PC-9 (cell line): Measurements from ENCODE around the gene NIPAL3. TPM values are rescaled to one million over a fixed set of nuclear protein-coding genes. Genes with fewer than 3 reads are reported as not detected.

Experiments used
- BruUV-seq: library from RNA; stranded (reverse); fragments of 400-500 nt; replicated peaks from 2 replicates; lab custom pipeline; 2021; lab: Mats Ljungman, UMichigan
- CTCF ChIA-PET: fragments of 300-600 bp; sonication (Branson Sonifier 250); formaldehyde crosslinking; loops from one replicate; lab custom pipeline; 2022; ENCODE audit warnings: antibody characterized with exemption; lab: Charles Lee
- POLR2A ChIA-PET: fragments of 300-600 bp; sonication (Branson Sonifier 250); formaldehyde crosslinking; loops from one replicate; lab custom pipeline; 2022; ENCODE audit warnings: antibody characterized with exemption; ENCODE audit not compliant: unreplicated experiment; lab: Charles Lee
- DNase-seq, 2 experiments: peaks; one replicate each; pipeline versions ENCODE4 v3.0.0 to v3.0.0-alpha.2; 2015 to 2022; ENCODE audit warnings: mixed read lengths in 1 of 2
- H2AFZ ChIP-seq: fragments of 200-600 bp; sonication (generic); 2 replicates; pipeline ENCODE4 v1.8.1; 2017; ENCODE audit warnings: antibody characterized with exemption
- H3F3A ChIP-seq: fragments of 200-600 bp; sonication (generic); 2 replicates; pipeline ENCODE4 v1.8.1; 2017; ENCODE audit warnings: antibody characterized with exemption, mild to moderate bottlenecking, low read depth; ENCODE audit not compliant: insufficient read depth
- H3K27ac ChIP-seq: fragments of 200-600 bp; sonication (generic); 2 replicates; pipeline ENCODE4 v1.6.1; 2016; ENCODE audit warnings: mixed run types
- H3K27me3 ChIP-seq: fragments of 200-600 bp; sonication (generic); 2 replicates; pipeline ENCODE4 v1.6.1; 2016; ENCODE audit warnings: low read depth, mixed run types; ENCODE audit not compliant: insufficient read depth
- H3K36me3 ChIP-seq: fragments of 200-600 bp; sonication (generic); 2 replicates; pipeline ENCODE4 v1.6.1; 2016; ENCODE audit warnings: low read depth, mixed run types
- H3K4me1 ChIP-seq: fragments of 200-600 bp; sonication (generic); replicated peaks from 2 replicates; pipeline ENCODE4 v1.6.1; 2016; ENCODE audit warnings: mixed run types; ENCODE audit not compliant: insufficient read depth
- H3K4me2 ChIP-seq: fragments of 200-600 bp; sonication (generic); 2 replicates; pipeline ENCODE4 v1.6.1; 2017; ENCODE audit warnings: mixed run types
- H3K4me3 ChIP-seq: fragments of 200-600 bp; sonication (generic); 2 replicates; pipeline ENCODE4 v1.6.1; 2016; ENCODE audit warnings: mixed run types
- H3K79me2 ChIP-seq: fragments of 200-600 bp; sonication (generic); 2 replicates; pipeline ENCODE4 v1.6.1; 2017; ENCODE audit warnings: low read depth, mixed run types
- H3K9me2 ChIP-seq: fragments of 200-600 bp; sonication (generic); 2 replicates; pipeline ENCODE4 v1.8.1; 2017; ENCODE audit warnings: mild to moderate bottlenecking; ENCODE audit not compliant: insufficient read depth
- H3K9me3 ChIP-seq: fragments of 200-600 bp; sonication (generic); 2 replicates; pipeline ENCODE4 v1.8.1; 2016; ENCODE audit warnings: low read depth; ENCODE audit not compliant: insufficient read depth
- H4K20me1 ChIP-seq: fragments of 200-600 bp; sonication (generic); 2 replicates; pipeline ENCODE4 v1.8.1; 2017; ENCODE audit not compliant: insufficient read depth
- CTCF ChIP-seq: fragments of 200-600 bp; sonication (generic); conservative IDR thresholded peaks from 2 replicates; pipeline ENCODE4 v1.6.1; 2017; ENCODE audit warnings: mixed run types, antibody characterized with exemption, mild to moderate bottlenecking, moderate library complexity
- EZH2 ChIP-seq: fragments of 200-600 bp; sonication (generic); IDR thresholded peaks from 2 replicates; pipeline ENCODE4 v1.8.0; 2017; ENCODE audit warnings: antibody characterized with exemption, low read depth
- intact Hi-C: fragments of 100-400 bp; cut with micrococcal nuclease; formaldehyde crosslinking; loops from one replicate; pipeline ENCODE4 v1.10.0; 2022; ENCODE audit not compliant: unreplicated experiment
- total RNA-seq: library from RNA; stranded (reverse); gene quantifications from 2 replicates; pipeline ENCODE4 v1.2.3, GENCODE V29; 2021

The NIPAL3 gene
- total RNA-seq, 1 experiment from 2014 or later: 42.0 TPM

- no peaks in the 10 kb centered on the region for H4K20me1 ChIP-seq
- no peak for TF ChIP-seq CTCF
- TF ChIP-seq EZH2: no peak
- no peak overlapping the region for H3K4me3 ChIP-seq
- intact Hi-C loops: no loop called here
- H2AFZ ChIP-seq: no peak overlapping the region
- peak in 1 of 2 experiments; percentile 55 for DNase-seq
- H3K9me2 ChIP-seq: no peaks in the 10 kb centered on the region
- H3K27me3 ChIP-seq: no peaks in the 10 kb centered on the region
- H3K9me3 ChIP-seq: no peaks in the 10 kb centered on the region
- H3K79me2 ChIP-seq: no peaks in the 10 kb centered on the region
- peak overlapping the region; percentile 13; the same call in 1 of the 2 replicates for H3K4me2 ChIP-seq
- POLR2A ChIA-PET: interaction anchor here (0.7 kb wide), 1 partner anchor 65 kb away, joined by 5 read pairs; the partner anchor contains the start of gene GRHL3
- peak overlapping the region; percentile 49 for H3K27ac ChIP-seq
- peaks cover 25% of the 10 kb centered on the region for H3K4me1 ChIP-seq
- no peaks in the 10 kb centered on the region for H3K36me3 ChIP-seq
- peaks cover 6% of the 10 kb centered on the region; the same call in 1 of the 2 replicates for H3F3A ChIP-seq
- CTCF ChIA-PET: interaction anchor here (1.5 kb wide), 1 partner anchor 183 kb away, joined by 5 read pairs; no protein-coding TSS in a partner anchor
- BruUV-seq: no TSS peak
Observed at GRCh38 chr1:24384251-24385090, 31.1 kb upstream of the NIPAL3 start.

- DNase-seq: no peak
- no peak overlapping the region for H3K4me3 ChIP-seq
- no peaks in the 10 kb centered on the region for H3K36me3 ChIP-seq
- POLR2A ChIA-PET: no interaction called here
- no peaks in the 10 kb centered on the region for H4K20me1 ChIP-seq
- BruUV-seq: no TSS peak
- intact Hi-C loops: no loop called here
- peak overlapping the region; percentile 49 for H3K27ac ChIP-seq
- no peak overlapping the region for H3K4me2 ChIP-seq
- H3K27me3 ChIP-seq: no peaks in the 10 kb centered on the region
- H3K9me3 ChIP-seq: no peaks in the 10 kb centered on the region
- H3K4me1 ChIP-seq: peaks cover 16% of the 10 kb centered on the region
- H3K9me2 ChIP-seq: no peaks in the 10 kb centered on the region
- H3F3A ChIP-seq: peaks cover 3% of the 10 kb centered on the region; the same call in 1 of the 2 replicates
- no peaks in the 10 kb centered on the region for H3K79me2 ChIP-seq
- CTCF ChIA-PET: interaction anchor here (0.6 to 0.9 kb wide), 3 partner anchors 182 to 332 kb away, joined by 4 to 6 read pairs (median 5); no protein-coding TSS in a partner anchor
- TF ChIP-seq EZH2 (no peak), CTCF (peak; percentile 55)
- no peak overlapping the region for H2AFZ ChIP-seq
Observed at GRCh38 chr1:24385160-24385940, 30.3 kb upstream of the NIPAL3 start.

DNA sequence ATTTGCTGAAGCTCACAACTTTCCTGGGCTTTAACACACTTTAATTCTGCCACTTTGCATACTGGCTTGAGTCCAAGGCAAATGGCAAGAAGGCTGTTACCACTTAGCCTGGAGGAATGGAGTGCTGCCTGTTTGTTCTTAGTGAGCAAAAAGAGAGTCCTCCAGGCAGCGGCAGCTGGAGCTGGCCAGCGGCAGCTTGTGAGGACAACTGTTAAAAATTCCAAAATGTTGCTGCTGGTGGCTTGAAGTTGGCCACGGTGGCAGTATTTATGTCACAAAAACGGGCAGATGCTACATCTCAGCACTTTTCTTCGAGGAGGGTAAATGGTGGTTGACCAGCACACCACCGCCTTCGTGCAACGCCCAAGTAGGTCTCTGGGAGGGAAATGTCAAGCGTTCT lies 29.4 kb upstream of the NIPAL3 start:
- peaks cover 12% of the 10 kb centered on the region for H3K4me1 ChIP-seq
- H3F3A ChIP-seq: peaks cover 6% of the 10 kb centered on the region; the same call in 1 of the 2 replicates
- TF ChIP-seq EZH2 (no peak), CTCF (no peak)
- H3K9me2 ChIP-seq: no peaks in the 10 kb centered on the region
- no peaks in the 10 kb centered on the region for H3K9me3 ChIP-seq
- H2AFZ ChIP-seq: no peak overlapping the region
- no peak for DNase-seq
- CTCF ChIA-PET: interaction anchor here (0.8 to 0.9 kb wide), 2 partner anchors 182 to 184 kb away, joined by 5 to 6 read pairs; no protein-coding TSS in a partner anchor
- POLR2A ChIA-PET: no interaction called here
- no peak overlapping the region for H3K27ac ChIP-seq
- H3K79me2 ChIP-seq: no peaks in the 10 kb centered on the region
- H3K27me3 ChIP-seq: no peaks in the 10 kb centered on the region
- intact Hi-C loops: no loop called here
- H3K4me3 ChIP-seq: no peak overlapping the region
- no peaks in the 10 kb centered on the region for H4K20me1 ChIP-seq
- H3K4me2 ChIP-seq: no peak overlapping the region
- BruUV-seq: no TSS peak
- no peaks in the 10 kb centered on the region for H3K36me3 ChIP-seq
